HG03558 (cell line): Measurements from ENCODE around the gene ZNF516.
"Not testable (repeated sequence)": the region's sequence is repeated elsewhere in the genome, so short reads cannot be mapped to it uniquely, and the experiment has no call there.

Experiments used
- ATAC-seq: cut with Tn5 transposase; IDR thresholded peaks from one replicate; pipeline ENCODE4 v1.9.1; 2021; ENCODE audit warnings: moderate number of reproducible peaks; ENCODE audit not compliant: unreplicated experiment; ENCODE audit errors: extremely low read depth

ZNF516 gene, protein sequence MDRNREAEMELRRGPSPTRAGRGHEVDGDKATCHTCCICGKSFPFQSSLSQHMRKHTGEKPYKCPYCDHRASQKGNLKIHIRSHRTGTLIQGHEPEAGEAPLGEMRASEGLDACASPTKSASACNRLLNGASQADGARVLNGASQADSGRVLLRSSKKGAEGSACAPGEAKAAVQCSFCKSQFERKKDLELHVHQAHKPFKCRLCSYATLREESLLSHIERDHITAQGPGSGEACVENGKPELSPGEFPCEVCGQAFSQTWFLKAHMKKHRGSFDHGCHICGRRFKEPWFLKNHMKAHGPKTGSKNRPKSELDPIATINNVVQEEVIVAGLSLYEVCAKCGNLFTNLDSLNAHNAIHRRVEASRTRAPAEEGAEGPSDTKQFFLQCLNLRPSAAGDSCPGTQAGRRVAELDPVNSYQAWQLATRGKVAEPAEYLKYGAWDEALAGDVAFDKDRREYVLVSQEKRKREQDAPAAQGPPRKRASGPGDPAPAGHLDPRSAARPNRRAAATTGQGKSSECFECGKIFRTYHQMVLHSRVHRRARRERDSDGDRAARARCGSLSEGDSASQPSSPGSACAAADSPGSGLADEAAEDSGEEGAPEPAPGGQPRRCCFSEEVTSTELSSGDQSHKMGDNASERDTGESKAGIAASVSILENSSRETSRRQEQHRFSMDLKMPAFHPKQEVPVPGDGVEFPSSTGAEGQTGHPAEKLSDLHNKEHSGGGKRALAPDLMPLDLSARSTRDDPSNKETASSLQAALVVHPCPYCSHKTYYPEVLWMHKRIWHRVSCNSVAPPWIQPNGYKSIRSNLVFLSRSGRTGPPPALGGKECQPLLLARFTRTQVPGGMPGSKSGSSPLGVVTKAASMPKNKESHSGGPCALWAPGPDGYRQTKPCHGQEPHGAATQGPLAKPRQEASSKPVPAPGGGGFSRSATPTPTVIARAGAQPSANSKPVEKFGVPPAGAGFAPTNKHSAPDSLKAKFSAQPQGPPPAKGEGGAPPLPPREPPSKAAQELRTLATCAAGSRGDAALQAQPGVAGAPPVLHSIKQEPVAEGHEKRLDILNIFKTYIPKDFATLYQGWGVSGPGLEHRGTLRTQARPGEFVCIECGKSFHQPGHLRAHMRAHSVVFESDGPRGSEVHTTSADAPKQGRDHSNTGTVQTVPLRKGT

DNA sequence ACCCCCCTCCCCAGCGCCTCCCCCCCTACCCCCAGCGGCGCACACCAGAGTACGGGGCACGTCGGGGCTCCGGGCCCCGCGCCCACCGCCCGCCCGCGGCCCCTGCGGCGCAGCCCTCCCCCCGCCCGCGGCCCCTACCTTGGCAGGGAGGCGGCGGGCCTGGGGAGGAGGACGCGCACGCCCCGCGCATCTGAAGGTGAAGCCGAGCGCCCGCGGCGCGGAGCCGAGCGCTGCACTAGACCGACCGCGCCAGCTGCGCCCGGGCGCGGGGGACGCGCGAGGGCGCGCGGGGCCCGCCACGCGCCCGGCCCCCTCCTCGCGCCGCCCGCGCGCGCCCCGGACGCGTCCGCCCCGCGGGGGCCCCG, at the start of gene ZNF516:
ZNF516 (minus strand) TSS at position 237 of the 365 bp plus-strand sequence. CDS start 52,188 bp downstream, outside the sequence.
- no peak for ATAC-seq

DNA sequence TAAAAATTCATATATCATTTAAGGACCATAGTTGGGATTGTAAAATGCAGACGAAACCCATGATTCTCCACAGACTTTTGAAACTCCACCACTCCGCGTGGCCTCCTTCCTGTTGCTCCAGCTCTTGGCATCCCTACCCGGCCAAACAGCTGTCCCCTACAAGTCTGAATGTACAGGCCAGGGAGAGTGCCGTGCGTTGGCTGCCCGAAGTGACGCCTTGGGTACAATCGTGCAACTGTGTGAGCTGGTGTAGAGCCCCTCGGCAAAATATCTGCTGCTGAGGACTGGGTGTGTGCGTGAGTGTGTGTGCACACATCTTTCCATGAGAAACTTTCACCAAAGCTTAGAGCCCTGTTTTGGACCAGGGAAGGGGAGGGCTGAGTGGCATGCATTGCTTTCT, 43.8 kb upstream of the ZNF516 start:
- ATAC-seq: no peak

DNA sequence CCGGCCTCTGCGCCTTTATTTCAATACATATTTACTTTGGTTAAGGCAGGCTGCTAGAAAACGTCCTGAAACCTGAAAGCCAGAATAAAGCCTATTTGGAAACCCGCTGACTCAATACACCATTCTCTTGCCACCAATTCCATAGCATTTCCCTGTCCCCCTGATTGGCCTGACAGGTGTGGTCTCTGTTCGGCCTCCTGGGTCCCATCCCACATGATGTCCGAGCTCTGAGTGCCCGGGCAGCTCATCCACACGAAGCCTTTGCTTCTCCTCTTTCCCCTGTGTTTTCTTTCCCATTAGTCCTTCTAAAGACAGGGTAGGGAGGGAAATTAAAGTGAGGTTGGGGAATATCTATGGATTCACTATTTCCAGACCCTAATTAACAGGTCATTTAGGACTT, 42.6 kb upstream of the ZNF516 start:
- no peak for ATAC-seq

DNA sequence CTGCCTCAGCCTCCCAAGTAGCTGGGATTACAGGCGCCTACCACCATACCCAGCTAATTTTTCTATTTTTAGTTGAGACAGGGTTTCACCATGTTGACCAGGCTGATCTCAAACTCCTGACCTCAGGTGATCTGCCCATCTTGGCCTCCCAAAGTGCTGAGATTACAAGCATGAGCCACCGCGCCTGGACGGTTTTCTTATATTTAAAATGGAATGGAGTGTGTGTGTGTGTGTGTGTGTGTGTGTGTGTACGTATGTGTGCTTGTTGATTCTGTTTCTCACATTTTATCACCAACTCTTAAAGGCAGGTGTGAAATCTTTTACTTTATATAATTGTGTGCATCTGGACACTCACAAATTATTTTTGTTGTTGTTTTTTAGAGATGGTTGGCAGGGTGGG, 41.6 kb upstream of the ZNF516 start:
- not testable (repeated sequence) for ATAC-seq

DNA sequence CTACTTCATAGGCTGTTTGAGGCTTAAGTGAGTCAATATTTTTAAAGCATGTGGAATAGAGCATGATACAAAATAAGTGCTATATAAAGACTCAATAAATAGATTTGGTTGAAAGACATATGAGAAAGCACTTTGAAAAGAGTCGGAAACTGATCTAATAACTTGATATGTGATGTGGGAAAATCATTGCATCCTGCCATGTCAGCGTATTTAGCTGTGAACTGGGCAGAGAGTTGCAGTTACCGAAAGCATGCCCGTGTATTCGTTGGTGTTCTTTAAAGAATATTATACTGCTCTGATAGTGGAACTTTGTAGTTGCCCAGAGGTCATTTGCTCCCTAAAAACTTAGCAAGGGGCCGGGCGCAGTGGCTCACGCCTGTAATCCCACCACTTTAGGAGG, 37.8 kb upstream of the ZNF516 start:
- ATAC-seq: no peak

DNA sequence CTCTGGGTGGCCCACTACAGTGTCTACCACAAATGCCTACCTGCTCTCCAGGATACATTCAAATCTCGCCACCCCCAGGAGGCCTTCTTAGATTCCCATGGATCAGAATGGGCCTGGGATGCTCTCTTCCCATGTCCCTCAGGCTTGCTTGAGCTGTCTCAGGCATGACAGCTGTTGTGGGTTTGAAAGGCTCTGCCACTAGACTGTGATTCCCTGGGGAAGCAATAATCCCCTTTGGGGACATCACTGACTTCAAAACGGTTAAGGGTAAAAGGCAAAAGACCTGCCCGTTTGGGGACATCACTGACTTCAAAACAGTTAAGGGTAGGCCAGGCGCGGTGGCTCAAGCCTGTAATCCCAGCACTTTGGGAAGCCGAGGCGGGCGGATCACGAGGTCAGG, 35.8 kb upstream of the ZNF516 start:
- no peak for ATAC-seq

DNA sequence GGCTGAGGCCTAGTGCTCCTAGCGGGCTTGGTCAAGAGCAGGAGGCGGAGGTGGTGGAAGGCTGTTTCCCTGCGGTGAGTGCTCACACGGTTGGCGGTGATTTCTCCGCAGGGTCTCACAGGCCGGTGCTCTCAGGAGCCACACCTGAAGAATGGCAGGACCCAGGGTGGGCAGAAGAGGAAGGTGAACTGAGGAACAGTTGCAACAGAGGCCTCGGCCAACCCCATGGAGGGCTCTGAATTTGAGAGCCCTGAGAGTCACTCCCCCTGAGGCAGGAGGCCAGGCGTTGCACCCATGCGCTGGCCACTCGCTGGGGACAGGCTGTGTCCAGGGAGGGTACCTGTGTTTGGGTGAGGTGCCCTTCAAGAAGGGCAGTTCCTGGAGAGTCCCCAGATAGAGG, 35.3 kb upstream of the ZNF516 start:
- no peak for ATAC-seq

DNA sequence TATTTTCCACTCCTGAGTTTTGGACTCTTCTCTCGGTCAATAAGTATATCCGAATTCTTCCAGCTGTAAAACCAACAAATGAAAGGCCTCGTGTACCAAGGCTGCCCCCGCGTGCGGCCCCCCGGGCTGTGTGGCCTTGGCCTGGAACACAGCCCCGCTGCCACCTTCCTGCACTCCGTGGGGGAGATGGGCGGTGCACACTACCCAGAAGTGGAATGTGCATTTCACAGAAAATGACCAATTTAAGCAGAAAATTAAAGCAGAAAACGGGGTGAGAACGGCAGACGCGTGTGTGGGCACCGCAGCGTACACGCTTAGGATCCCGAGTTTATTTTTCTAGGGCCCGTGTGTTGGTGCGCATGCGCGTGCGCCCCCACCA, 34.4 kb upstream of the ZNF516 start:
- no peak for ATAC-seq

DNA sequence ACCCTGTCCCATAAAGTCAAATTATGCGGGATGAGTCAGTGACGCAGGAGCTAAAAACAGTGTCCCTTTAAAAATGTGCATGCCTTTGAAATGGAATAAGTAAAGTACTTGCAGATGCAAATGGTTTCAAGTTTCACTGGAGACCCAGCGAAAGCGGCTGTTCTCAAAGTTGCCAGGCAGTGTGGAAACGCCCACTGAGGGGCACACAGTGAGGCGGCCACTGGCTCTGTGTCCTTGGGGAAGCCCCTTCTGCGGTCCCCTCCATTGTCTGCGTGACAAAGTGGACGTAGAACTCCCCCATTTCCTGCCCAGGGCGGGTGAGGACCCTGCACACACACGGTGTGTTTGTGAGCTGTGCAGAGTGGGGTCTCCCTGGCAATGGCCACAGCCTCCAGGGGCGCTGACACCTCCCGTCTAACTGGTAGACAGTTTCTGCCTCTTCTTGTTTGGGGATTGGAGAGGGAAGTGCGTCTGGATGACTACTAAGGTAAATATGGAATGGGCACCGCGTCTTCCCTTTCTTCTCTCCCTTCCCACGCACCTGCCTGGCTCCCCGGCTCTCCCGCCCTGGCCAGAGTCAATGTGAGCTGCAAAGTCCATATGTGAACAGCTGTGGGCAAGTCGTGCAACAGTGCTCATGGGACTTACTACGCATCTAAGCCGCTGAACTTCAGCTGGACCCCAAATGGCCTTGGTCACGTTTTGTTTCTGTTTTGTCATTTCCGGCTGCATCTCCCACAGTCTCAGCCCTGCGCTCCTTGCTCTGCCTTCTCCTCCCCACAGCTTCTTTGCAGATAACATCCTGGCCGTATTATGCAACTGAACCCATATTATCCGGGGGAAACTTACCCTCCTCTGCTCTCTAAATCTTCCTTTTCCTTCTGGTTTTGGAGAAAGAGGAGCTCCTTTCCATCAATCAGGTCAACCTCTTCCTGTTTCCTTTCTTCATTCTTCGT, 33.7 kb upstream of the ZNF516 start:
- no peak for ATAC-seq

DNA sequence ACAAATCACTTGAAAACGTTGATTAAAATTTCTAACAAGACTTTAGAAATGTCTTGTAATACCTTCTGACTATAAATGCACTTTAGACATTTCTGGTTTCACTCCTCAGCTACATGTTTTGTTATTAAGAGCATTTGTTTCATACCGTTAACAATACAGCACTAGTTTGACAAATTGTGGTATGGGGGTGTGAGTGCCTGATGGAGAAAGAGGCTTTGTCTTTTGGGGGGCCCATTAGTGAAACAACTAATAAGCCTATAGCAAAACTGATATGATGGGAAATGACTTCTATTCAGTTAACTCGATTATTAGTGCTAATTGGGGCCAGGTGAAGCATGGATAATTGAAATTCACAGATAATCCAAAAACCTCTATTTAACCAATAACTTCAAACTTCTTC, 30.9 kb upstream of the ZNF516 start:
- no peak for ATAC-seq

DNA sequence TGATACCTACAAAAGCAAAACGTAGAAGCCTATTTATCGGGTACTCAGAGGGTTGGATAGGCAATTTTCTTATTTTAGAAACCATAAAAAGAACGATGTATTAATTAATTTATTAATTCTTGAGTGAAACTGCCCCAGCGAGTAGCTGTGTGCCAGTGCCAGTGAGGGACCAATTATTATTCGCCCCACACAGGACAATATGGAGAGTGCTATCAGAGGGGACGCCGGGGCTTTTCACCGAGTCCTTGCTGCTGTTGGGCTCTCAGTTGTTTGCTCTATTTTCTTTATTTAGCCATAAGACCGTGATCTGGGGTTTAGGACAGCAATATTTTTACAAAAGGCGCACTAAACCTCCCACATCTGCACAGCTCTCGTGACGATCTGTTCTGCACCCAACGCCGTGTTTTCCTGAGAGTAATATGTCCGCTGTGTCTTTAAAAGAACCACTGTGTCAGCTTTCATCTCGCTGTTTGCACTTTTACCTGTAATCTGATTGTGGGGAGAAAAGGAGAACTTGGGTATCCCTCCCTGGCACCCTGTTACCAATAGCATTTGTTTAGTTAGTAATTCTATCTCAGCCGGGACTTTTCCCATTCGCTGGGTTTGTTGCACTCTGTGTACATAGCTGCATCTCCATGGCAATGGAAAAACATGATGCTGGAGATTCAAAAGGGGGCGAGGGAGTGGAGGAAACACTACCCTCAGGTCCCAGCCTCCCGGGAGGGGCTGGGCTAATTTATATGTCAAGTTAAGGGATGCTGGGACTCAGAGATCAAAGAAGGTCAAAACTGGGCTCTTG, 30.1 kb upstream of the ZNF516 start:
- ATAC-seq: no peak

DNA sequence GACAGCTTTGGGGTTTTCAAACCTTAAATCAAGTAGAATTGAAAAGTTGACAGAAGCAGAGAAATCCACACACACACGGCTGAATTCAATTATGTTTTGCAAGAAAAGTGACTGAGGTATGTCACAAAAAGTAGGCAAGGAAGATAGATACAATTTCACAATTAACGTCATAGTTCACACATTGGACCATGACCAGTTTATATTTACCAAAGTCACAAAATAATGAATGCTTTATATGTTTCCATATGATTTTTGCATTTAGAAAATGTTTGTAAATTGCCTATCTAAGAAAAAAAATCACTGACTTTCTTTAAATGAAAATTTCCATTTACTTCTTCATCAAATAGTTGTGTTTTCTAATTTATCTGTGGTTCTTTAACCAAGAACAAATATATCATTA, 29.4 kb upstream of the ZNF516 start:
- no peak for ATAC-seq

DNA sequence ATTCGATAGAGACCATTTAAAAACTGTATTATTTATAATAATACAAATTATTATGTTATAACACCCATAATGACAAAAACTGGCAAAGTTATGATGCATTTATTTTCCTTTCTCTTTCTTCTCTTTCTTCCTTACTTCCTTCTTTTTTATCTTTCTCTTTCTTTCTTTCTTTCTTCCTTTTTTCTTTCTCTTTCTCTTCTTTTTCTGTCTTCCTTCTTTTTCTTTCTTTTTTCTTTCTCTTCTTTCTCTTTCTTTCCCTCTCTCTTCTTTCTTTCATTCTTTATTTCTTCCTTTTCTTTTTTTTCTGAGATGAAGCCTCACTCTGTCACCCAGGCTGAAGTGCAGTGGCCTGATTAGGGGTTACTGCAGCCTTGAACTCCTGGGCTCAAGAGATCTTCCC, 27.5 kb upstream of the ZNF516 start:
- no peak for ATAC-seq

DNA sequence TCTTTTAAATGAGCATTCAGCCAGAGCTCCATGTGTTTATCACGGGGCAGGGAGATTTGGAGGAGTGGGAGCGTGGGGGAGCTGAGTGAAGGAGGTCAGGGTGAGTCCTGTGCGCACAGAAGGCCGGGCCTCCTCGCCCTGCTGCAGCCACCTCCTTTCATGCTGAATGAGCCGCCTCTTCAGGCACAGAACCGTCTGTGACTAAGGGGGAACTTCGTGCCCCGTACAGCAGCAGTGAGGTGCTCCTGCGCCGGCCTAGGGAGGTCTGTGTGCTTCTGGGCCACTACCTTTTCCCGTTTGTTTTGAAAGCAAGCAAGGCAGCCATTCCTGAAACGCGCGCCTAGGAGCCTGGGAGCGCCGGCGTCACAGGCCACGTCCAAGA, 27.1 kb upstream of the ZNF516 start:
- no peak for ATAC-seq

DNA sequence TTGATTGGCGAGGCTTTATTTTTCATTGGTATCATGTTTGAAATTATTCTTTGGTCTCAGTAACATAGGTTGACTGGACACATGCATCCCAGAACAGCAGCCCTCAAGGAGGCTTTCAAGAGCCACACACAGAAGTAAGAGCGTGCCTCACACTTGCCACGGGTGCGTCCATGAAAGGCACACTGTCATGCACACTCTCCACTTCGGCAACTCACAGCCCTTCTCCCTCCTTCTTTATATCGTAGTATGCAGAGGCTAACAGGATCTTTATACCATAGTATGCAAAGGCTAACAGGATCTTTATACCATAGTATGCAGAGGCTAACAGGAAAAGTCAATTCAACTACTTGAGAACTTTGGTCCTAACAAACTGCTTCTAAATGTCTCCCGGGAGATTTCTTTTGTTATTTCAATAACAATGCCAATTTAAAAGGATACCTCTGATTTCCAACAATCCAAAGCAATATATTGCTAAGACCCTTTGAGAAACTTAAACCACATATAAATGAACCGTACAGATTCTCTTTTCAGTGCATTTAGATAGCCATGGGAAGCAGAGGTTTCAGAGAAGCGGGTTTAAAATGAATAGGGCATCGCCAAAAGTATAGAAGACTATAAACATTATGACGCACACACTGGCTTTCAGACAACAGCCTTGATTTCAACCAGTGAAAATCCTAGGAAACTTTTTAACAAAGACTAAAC, 26.5 kb upstream of the ZNF516 start:
- ATAC-seq: no peak

DNA sequence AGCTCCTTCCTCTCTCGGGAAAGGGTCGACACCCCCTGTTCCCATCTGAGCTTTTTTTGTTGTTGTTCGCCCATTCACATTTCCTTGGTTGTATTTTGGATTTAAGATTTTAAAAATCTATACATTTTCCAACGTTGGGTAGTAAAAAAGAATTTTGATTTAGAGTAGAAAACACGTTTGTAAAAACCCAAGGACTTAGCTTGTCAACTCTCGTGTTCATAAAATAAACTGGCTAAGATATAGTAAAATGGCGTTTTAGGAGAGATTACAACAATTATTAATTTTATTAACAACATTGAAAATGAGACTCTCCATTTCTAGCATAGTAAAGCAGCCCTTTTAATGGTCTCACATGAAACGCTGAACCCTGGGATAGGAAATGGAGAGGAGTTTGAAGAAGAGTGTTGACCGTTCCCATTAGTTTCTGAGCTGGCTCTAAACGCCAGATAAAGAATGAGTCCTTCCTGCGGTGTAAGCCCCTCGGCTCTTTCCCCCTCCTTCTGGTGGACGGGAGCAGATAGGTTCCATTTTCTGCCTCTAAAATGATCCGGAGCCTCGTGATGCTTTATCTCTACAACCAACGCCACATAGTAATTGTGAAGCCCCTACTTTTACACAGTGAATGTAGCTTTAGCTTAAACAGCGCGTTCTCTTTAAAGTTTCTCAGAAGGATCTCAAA, 24.0 kb upstream of the ZNF516 start:
- no peak for ATAC-seq

DNA sequence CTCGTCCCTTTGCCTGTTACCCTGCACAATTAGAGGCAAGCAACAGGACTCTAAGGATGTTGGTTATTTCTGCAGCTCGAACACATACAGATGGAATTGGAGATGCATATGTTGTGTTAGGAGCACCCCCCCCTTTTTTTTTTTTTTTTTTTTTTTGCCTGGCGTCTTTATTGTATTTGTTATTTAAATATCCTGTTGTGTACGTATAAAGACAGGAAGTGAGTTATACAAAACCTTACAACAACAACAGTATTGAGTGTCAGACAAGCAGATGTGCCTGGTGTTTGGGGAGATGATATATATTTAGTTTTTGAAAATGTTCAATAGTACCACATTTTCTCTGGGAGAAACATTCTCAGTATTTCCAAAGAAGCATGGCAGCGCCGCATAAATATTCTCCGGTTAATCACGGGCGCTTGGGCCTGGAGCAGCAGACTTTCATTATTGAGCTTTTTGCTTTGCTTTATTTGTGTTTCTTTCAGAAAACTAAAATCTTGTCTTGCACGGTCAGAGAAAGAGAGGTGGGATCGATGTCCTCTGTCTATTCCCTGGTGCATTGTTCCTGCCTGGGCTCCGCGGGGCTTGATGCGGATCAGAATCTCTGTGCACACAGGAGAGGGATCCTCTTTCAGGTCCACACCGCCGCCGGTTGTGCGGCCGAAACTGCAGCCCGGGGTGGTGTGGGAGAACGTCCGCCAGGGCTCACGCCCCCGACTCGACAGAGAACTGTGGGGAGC, 23.2 kb upstream of the ZNF516 start:
- ATAC-seq: no peak
